ENCODE measurements around the gene CAMK2G. TPM values are rescaled to one million over a fixed set of nuclear protein-coding genes. Genes with fewer than 3 reads are reported as not detected.
A peak's percentile ranks its signal among the peaks of the same experiment; 100 is the strongest.

The CAMK2G gene
- polyA plus RNA-seq, 3 donors: 1.7 to 60.7 (median 3.0) TPM

GRCh38 chr10:73856261-73856660, 18.1 kb downstream of the CAMK2G start:
- H2AFZ ChIP-seq (ENCODE audit: insufficient read depth, low read depth, low read length, poor library complexity, severe bottlenecking): no peak overlapping the region
- peaks cover 92% of the 10 kb centered on the region for H4K20me1 ChIP-seq (ENCODE audit: insufficient read depth, low read length)
- peaks cover 67 to 99% of the 10 kb centered on the region in 2 donors for H3K36me3 ChIP-seq (replicated peaks in 1 of 2; ENCODE audit: control insufficient read depth in 1 of 2, insufficient read depth in 2 of 2, low read length in 2 of 2)
- 88% methylated on average over 4 of the region's 8 CpGs for WGBS (ENCODE audit: insufficient coverage)
- H3K79me2 ChIP-seq (ENCODE audit: insufficient read depth, low read length): peaks cover 81% of the 10 kb centered on the region
- peaks cover 5 to 6% of the 10 kb centered on the region in 2 donors for H3K4me1 ChIP-seq (ENCODE audit: control insufficient read depth in 1 of 2, insufficient read depth in 2 of 2, low read length in 2 of 2)
- Mint-ChIP-seq H3K4me1 (peaks cover 8% of the 10 kb centered on the region), H3K4me3 (no peak overlapping the region), H3K36me3 (peaks cover 79 to 97% of the 10 kb centered on the region in 2 donors), H3K9me3 (no peaks in the 10 kb centered on the region), H3K27me3 (ENCODE audit: low read depth in 3 of 3) (no peaks in the 10 kb centered on the region), H3K27ac (peak overlapping the region in 1 of 7 donors; percentile 85)
- no peaks in the 10 kb centered on the region for H3K27me3 ChIP-seq (ENCODE audit: control insufficient read depth in 2 of 2, insufficient read depth in 2 of 2, low read length in 2 of 2)
- TF ChIP-seq CTCF (IDR thresholded peaks at IDR 0.05): no peak
- intact Hi-C loops (cut with micrococcal nuclease): no loop called here
- no peaks in the 10 kb centered on the region for H3K9me3 ChIP-seq (replicated peaks in 1 of 2; ENCODE audit: control insufficient read depth in 1 of 2, insufficient read depth in 1 of 2, low read length in 2 of 2)
- no peak overlapping the region for H3K4me2 ChIP-seq (replicated peaks; ENCODE audit: extremely low read depth, low read length, poor library complexity, severe bottlenecking)
- H3K9ac ChIP-seq (ENCODE audit: insufficient read depth, low read length, poor library complexity, severe bottlenecking): no peak overlapping the region
- DNase-seq: no peak
- no peak overlapping the region for H3K4me3 ChIP-seq (replicated peaks in 1 of 3; ENCODE audit: low read depth in 2 of 3, low read length in 3 of 3)
- peak overlapping the region in 1 of 2 donors; percentile 20 for H3K27ac ChIP-seq (ENCODE audit: low read depth in 1 of 2, low read length in 2 of 2)

GRCh38 chr10:73855413-73855812, 18.9 kb downstream of the CAMK2G start:
- H2AFZ ChIP-seq (ENCODE audit: insufficient read depth, low read depth, low read length, poor library complexity, severe bottlenecking): no peak overlapping the region
- Mint-ChIP-seq H3K9me3 (peaks cover 0 to 2% (median 0%) of the 10 kb centered on the region in 7 donors), H3K36me3 (peaks cover 82 to 98% of the 10 kb centered on the region in 2 donors), H3K4me1 (peaks cover 11% of the 10 kb centered on the region), H3K4me3 (no peak overlapping the region), H3K27me3 (ENCODE audit: low read depth in 3 of 3) (no peaks in the 10 kb centered on the region), H3K27ac (peak overlapping the region in 3 of 7 donors; percentile 35 to 52 (median 40))
- no peaks in the 10 kb centered on the region for H3K9me3 ChIP-seq (replicated peaks in 1 of 2; ENCODE audit: control insufficient read depth in 1 of 2, insufficient read depth in 1 of 2, low read length in 2 of 2)
- peaks cover 5 to 6% of the 10 kb centered on the region in 2 donors for H3K4me1 ChIP-seq (ENCODE audit: control insufficient read depth in 1 of 2, insufficient read depth in 2 of 2, low read length in 2 of 2)
- H4K20me1 ChIP-seq (ENCODE audit: insufficient read depth, low read length): peaks cover 89% of the 10 kb centered on the region
- H3K9ac ChIP-seq (ENCODE audit: insufficient read depth, low read length, poor library complexity, severe bottlenecking): no peak overlapping the region
- intact Hi-C loops (cut with micrococcal nuclease): no loop called here
- TF ChIP-seq CTCF (IDR thresholded peaks at IDR 0.05): no peak
- no peaks in the 10 kb centered on the region for H3K27me3 ChIP-seq (ENCODE audit: control insufficient read depth in 2 of 2, insufficient read depth in 2 of 2, low read length in 2 of 2)
- H3K27ac ChIP-seq (ENCODE audit: low read depth in 1 of 2, low read length in 2 of 2): no peak overlapping the region
- DNase-seq: no peak
- H3K36me3 ChIP-seq (replicated peaks in 1 of 2; ENCODE audit: control insufficient read depth in 1 of 2, insufficient read depth in 2 of 2, low read length in 2 of 2): peaks cover 68 to 100% of the 10 kb centered on the region in 2 donors
- no peak overlapping the region for H3K4me3 ChIP-seq (replicated peaks in 1 of 3; ENCODE audit: low read depth in 2 of 3, low read length in 3 of 3)
- WGBS (ENCODE audit: insufficient coverage): 100% methylated on average over 2 of the region's 4 CpGs
- H3K4me2 ChIP-seq (replicated peaks; ENCODE audit: extremely low read depth, low read length, poor library complexity, severe bottlenecking): no peak overlapping the region
- H3K79me2 ChIP-seq (ENCODE audit: insufficient read depth, low read length): peaks cover 76% of the 10 kb centered on the region
